GM18868 (cell line): Measurements from ENCODE around the gene FSD1L.

Experiments
- ATAC-seq: cut with Tn5 transposase; IDR thresholded peaks from one replicate; pipeline ENCODE4 v1.9.1; 2021; ENCODE audit warnings: mild to moderate bottlenecking, moderate library complexity; ENCODE audit not compliant: unreplicated experiment

Gene FSD1L

GRCh38 chr9:105447814-105448812 lies at the start of gene FSD1L:
TSS of gene FSD1L (plus strand) at chr9:105448034. CDS start at chr9:105448221, 187 bp downstream.
- ATAC-seq: peak; percentile 93

DNA sequence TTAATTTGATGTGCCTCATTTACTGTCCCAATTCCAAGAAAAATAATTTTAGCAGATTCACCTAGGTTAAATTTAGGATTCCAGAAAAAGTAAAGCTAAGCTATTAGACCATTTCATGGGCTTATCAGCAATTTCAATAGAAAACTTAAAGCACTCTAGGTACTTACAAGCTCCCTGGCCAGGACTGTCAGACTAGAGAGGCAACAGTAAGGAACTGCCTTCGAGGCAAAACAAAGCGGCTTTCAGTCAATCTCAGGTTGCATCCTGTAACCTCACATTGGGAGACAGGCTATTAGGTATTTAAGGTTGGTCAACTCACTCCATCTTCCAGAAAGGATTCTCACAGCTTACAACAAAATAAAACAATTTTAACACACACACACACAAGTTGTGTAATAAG lies 48.7 kb upstream of the FSD1L start:
- no peak for ATAC-seq

DNA sequence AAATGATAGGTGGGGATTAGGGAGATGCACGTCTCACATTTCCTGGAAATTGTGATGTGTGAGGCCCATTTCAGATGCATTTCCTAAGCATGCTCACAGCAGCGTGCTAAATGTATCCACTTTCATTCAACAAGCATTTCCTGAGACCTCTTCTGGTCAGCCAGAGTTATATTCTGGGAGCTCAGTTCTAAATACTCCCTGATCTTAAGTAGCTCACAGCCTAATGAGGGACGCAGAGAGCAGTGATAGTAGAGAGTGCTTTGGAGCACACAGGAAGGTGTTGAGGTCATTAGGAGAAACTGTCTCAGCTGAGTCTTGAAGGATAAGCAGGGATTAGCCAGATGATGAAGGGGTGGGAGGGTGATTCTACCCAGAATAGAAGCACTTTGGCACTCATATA lies 46.2 kb upstream of the FSD1L start:
- ATAC-seq: no peak

DNA sequence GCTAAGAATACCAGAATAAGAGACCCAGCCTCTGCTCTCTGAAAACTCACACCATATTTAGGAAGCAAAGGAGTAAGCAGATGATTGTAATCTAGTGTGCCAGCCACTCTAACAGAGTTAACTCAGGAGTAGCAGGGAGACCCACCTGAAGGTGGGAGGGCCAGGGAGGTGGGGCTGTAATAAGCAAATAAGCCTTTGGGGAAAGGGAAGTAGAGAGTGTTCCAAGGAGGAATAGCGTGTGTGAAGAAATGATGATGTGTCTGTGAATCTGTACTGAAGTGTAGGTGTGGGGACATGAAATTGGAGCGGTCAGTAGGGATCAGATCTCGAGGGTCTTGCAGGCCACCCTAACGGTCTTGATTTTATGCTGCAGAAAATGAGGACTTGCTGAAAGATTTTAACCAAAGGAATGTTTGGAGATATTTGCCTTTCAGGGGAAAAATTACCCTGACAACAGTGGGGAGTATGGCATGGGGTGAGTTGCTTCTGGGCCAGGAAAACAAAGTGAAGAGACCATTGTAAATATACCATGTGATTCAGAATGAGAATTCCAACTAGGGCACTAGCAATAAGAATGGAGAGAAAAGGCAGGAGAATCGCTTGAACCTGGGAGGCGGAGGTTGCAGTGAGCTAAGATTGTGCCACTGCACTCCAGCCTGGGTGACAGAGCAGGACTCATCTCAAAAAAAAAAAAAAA lies 44.1 kb upstream of the FSD1L start:
- no peak for ATAC-seq

- ATAC-seq: peak; percentile 96
These were observed 42.2 kb upstream of the FSD1L start for GRCh38 chr9:105405514-105406131.

- no peak for ATAC-seq
These were observed 41.5 kb upstream of the FSD1L start for GRCh38 chr9:105406369-105406768.

GRCh38 chr9:105413525-105413924 lies 34.3 kb upstream of the FSD1L start:
- no peak for ATAC-seq

DNA sequence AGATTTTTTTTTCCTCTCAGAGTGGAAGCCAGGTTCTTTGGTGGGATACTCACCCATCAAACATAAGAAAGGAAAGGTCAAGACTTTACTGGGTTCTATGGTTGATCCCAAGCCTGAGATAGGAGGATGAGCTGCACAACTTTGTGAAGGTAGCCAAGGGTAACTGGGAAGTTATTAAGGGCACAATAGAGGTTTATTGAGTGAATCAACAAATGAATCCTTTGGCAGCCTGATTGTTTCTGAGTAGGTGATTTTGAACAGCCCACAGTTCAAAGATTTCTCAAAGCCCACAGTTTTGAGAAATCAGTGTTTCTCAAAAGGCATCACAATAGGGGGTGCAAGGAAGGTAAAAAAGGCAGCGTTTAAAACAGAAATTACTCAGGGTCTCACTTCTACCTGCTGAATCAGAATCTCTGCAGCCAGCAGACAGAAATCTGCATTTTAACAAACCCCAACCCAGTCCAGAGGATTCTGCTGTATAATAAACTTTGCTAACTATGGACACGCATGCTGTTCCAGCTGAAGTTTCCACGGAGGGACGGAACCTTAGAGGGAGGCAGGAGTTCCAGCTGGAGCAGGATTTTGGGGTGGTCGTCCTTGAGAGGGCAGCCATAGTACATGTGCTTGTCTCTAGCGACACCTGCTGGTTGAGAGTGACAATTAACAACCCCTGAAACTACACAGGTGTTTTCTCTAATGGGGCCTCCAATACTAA lies 32.7 kb upstream of the FSD1L start:
- ATAC-seq: peak; percentile 72

DNA sequence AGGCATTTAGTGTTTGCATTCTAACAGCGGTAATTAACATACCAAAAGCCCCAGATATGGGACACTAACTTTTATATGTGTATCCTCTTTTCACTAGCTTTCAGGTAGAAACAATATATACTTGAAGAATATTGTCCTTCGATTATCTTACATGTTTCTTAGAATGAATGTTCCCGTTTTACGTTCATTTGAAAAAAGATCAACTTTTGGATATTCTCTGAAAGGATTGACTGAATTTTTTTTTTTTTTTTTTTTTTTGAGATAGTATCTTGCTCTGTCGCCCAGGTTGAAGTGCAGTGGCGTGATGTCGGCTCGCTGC lies 32.2 kb upstream of the FSD1L start:
- no peak for ATAC-seq

DNA sequence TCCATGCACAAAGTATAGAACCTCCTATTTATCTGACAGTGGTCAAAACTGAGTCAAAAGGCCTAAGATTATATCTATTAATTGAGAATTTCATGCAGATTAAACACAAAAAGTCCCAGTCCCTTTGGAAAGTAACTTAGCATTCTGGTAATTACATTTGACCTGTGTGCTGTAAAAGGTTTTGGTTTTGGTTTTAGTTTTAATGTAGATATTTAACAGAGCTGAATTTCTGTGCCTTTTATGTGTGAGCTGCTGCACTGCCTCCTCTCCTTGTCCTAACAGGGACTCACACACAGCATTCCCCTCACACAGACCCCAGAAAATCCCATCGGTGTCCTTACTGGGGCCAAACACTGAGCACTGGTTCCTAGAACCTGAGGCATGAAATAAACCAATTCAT lies 31.0 kb upstream of the FSD1L start:
- ATAC-seq: peak; percentile 69

GRCh38 chr9:105418588-105419500 lies 29.0 kb upstream of the FSD1L start:
- ATAC-seq: no peak

DNA sequence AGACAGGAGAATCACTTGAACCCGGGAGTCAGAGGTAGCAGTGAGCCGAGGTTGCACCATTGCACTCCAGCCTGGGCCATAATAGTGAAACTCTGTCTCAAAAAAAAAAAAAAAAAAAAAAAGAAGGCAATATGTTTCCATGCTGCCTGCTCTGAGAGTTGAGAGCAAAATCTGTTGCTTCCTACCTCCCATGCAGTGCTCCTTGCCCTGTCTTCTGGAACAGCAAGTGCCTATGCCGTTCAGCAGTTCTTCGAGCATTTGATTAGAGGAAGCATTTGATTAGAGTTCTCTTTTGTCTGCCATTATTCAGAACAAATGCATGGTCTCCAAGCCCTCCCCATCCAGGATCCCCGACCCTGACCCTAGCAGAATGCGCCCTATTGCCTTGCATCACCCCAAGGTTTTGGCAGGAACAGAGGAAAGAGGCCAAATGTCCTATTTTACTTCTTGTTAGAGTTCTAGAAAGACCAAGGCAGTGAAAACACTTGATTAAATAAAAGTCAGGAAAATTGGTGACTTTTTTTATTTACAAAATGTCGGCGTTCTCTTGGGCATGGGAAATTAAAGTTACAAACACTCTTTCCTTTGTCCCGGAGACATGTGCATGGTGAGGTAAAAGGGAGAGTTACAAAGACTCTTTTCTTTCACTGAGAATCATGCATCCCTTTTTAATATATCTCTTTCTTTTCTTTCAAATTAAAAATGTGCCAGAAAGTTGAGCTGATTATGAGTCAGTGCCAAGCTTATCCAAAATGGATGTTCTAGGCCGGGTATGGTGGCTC lies 27.8 kb upstream of the FSD1L start:
- no peak for ATAC-seq

DNA sequence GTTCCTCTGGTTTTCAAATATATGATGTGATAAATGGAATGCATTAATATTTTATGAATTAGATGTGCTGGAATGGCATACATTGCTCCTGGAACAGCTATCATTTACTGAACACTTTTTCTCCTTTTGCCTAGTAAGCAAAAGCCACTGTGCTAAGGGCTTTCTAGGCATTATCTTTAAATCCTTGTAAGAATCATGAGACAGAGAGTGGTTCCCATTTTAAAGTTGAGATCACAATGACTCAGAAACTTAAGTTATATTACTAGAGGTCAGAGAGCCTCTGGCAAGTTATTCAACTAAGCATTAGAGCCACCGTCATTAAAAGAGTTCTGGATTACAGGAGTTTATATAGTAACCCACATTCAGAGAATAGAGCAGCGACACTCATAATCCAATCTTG lies 26.7 kb upstream of the FSD1L start:
- no peak for ATAC-seq

DNA sequence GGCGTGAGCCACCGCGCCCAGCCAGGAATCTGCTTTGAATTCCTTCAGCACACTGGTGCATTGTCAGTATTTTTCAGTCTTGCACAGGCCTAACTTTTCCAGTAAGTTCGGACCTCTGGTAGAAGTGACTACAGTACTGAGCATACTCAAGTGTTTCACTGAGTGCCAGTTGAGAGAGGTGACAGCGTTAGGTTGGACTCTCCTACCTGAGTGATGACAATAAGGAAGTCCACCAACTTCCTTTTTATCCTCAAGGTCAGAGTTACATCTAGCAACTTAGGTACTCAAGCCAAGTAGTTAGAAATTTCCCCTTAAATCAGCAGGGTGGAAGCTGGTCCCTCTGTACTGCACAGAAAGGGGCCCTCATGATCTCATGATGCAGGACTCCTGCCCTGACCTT lies 26.0 kb upstream of the FSD1L start:
- ATAC-seq: no peak

DNA sequence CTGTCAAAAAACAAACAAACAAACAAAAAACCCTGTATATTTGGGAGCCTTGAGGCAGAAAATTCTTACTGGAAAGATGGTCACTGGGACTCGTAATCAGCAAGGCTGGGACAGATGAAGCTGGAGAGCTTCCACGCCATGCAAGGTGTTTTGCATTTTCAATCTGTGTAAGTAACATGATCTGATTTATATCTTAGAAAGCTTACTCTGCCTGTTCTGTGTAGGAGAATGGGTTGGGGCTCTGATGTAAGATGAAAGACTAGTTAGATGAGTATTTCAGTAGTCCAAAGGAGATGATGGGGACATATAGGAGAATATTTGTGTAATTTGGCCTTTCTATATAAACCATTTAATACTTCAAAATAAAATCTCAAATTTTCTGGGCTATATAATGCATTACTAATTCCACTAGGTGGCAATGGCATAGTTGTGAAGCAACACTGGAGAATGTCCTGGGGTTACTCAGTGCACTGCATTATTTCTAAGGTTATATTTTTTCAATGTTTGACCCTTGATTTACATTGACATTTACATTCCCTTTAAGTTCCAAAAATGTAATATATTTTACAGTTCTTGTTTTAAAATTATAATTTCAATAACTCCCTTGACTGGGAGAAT lies 21.9 kb upstream of the FSD1L start:
- ATAC-seq: peak; percentile 83

DNA sequence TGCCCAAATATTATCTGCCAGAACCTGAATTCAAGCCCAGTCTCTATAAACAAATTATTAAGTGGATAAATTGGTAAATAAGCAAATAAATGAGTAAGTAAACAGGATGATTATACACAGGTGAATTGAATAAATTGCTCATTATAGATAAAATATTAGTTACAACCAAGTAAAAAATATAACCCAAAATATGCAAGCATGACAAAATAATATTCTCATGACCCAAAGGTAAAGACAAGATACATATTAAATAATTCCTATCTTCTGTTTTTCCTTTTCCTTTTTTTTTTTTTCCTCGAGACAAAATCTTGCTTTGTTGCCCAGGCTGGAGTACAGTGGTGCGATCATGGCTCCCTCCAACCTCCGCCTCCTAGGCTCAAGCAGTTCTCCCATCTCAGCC lies 21.2 kb upstream of the FSD1L start:
- no peak for ATAC-seq

DNA sequence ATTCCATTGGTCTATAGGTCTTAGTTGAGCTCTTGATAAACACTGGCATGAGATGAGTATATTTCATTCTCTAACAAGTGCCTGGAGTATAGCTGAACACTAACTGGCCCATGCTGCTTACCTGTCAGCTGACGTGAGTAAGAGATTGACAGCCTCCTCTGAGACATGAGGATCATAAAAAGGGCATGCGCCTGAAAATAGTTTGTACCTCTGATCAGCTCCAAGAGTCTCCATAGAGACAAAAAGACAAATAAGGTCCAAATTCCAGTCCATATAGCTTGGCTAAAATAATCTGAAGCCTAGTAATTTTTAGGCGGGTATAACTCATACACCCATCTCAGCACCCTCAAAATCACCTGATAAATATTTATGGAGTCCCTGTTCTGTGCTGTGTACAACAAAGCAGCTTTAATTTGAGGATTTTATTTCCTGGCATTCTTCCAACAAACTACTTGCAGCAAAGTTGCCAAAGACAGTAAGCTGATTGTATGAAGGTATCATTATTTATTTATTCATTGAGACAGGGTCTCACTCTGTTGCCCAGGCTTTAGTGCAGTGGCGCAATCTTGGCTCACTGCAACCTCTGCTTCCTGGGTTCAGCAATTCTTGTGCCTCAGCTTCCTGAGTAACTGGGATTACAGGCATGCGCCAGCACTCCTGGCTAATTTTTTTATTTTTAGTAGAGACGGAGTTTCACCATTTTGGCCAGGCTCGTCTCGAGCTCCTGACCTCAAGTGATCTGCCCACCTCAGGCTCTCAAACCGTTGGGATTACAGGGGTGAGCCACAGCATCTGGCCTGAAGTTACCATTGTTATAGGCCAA lies 16.2 kb upstream of the FSD1L start:
- ATAC-seq: no peak

DNA sequence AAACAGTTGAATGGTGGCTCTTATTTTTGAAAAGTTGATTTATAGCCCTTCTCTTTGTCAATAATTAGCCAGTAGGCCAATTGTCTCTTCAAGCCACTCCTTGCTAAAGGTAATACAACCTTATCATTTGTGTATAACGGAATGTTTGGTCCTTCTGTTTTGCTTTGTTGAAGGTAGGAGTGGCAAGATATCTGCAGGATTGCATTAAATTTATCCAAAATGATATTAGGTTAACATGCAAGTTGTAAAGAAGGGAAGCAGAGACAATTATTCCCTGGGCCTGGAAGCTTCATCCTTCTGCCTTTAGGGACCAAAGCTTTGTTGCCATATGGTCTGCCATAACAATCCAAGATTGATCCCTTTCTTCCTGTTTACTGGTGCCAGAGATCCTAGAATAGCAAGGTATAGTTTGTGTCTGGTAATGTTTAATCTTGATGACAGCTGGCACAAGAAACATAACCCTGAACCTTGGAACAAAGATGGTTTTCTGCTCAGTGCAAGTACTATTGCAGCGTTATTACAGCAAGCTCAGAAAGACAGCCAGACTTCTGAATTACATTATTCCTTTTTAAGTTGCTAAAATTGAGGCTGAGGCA lies 15.5 kb upstream of the FSD1L start:
- no peak for ATAC-seq
